Fibroblast of villous mesenchyme (primary cell): Measurements from ENCODE around the gene CA9. TPM values are rescaled to one million over a fixed set of nuclear protein-coding genes. Genes with fewer than 3 reads are reported as not detected.
"Not testable (repeated sequence)": the region's sequence is repeated elsewhere in the genome, so short reads cannot be mapped to it uniquely, and the experiment has no call there.

Experiments used
- DNase-seq: peaks from one replicate; pipeline ENCODE4 v3.0.0-alpha.2; 2010; ENCODE audit warnings: low read depth
- H3K4me3 ChIP-seq: 2 replicates; pipeline ENCODE4 v1.5.1; 2011; ENCODE audit warnings: low read depth, mild to moderate bottlenecking, low read length
- CTCF ChIP-seq: IDR thresholded peaks from 2 replicates; pipeline ENCODE4 v1.5.1; 2012; ENCODE audit warnings: low read depth, mild to moderate bottlenecking, low read length; ENCODE audit not compliant: insufficient read depth
- total RNA-seq: library from RNA; depleted of rRNA; stranded (reverse); fragments of >200 nt; gene quantifications from 2 replicates; pipeline ENCODE4 v1.2.3, GENCODE V29; 2012

Gene CA9
- total RNA-seq, 1 donor, result not detected

GRCh38 chr9:35639631-35640030 lies 34.1 kb upstream of the CA9 start:
- no peak for DNase-seq
- TF ChIP-seq CTCF, result no peak
- no peak overlapping the region for H3K4me3 ChIP-seq

- not testable (repeated sequence) for H3K4me3 ChIP-seq, DNase-seq
Measured at GRCh38 chr9:35640431-35640830, 33.3 kb upstream of the CA9 start.

DNA sequence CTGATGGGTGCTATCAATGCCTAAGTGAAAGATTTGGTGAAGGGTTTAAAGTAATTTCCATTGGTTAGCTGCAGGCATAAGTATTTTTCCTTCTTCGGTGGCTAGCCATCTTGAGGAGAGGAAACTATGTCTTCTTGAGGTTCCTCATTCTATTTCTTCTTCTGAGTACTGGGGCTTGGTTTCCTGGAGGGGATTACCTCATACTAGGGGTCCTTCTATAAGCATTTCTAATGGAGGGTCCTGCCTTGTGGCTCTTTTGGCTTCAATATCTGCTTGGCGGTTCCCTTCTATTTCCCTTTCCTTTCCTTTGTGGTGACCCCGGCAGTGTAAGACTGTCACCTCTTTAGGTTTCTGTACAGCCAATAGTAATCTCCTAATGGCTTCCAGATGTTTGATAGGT lies 32.2 kb upstream of the CA9 start:
- DNase-seq, H3K4me3 ChIP-seq: not testable (repeated sequence)

- TF ChIP-seq CTCF, result no peak
- no peak overlapping the region for H3K4me3 ChIP-seq
- DNase-seq, result no peak
Measured at GRCh38 chr9:35643046-35643445, 30.7 kb upstream of the CA9 start.

DNA sequence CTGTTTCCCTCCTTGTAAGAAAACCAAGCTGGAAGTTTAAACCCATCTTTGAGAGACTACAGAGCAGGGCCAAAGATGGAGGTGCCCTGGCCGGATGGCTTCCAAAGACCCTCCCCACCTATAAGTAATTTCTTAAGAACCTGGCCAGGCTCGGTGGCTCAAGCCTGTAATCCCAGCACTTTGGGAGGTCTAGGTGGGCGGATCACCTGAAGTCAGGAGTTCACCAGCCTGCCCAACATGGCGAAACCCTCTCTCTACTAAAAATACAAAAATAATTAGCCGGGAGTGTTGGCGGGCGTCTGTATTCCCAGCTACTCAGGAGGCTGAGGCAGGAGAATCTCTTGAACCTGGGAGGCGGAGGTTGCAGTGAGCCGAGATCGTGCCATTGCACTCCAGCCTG lies 28.0 kb upstream of the CA9 start:
- DNase-seq, result not testable (repeated sequence)
- peak overlapping the region; percentile 67 for H3K4me3 ChIP-seq

DNA sequence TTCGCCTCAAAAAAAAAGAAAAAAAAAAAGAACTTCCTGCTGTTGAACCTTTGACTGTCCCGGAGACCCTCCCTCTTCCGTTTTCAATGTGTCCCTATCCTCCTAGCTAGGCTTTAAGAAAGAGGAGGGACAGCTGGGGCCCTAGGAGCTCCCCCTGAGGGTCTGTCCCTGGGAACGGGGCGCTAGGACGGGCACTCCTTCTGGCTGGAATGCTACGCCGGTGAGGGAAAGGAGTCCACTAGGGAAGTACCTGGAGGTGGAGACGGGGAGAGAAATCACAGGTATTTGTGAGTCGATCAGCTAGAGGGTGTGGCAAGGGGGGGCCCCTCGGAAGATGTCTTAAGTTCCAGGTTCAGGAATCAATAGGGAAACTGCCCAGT lies 27.6 kb upstream of the CA9 start:
- TF ChIP-seq CTCF, result no peak
- DNase-seq, result peak; percentile 26
- H3K4me3 ChIP-seq, result peak overlapping the region; percentile 67

DNA sequence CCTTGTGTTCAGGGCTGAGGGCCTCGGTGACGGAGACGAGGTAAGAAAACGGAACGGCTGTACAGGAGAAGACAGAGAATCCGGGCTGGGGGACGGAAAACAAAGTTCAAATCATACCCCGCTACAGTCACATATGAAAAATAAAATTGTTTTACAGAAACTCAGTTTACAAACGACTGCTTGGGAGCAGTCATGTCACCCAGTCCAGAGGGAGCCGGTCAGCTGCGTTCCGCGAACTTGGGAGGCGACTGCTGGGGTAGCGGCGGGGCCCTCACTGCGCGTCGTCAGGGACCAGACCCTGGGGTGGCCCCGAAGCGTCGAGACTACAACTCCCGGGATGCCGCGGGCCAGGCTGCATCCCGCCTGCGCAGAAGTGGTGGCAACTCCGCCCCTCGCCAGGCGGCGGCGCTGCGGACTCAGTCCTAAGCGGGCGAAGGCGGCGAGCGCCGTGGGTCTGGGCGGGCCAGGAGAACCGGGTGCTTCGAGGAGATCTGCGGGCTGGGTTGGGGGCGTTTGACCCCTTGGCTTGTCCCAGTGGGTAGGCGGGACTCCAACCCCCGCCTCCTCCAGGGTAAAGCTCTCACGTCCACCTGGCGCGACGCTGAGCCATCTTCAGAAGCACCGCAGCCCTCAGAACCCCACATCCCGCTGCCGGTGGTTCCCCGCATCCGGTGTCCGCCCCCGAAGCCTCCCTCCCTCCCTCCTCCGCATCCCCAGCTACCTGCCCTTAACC lies 27.0 kb upstream of the CA9 start:
- peak overlapping the region; percentile 67 for H3K4me3 ChIP-seq

More for the DNA sequence above, 27.0 kb upstream of the CA9 start:
- peak; percentile 88 for DNase-seq
- TF ChIP-seq CTCF, result peak; percentile 90
